Endothelial cell of umbilical vein (primary cell): ENCODE measurements around the gene POLRMT. TPM values are rescaled to one million over a fixed set of nuclear protein-coding genes. Genes with fewer than 3 reads are reported as not detected.

Experiments used
- BruUV-seq: library from RNA; stranded (reverse); fragments of 400-500 nt; replicated peaks from 2 replicates; lab custom pipeline; 2021; lab: Mats Ljungman, UMichigan
- CTCF ChIA-PET: fragments of 300-600, 350-600 bp; sonication (Branson Sonifier 250); formaldehyde crosslinking; loops from one replicate; lab custom pipeline; 2021; ENCODE audit warnings: antibody characterized with exemption, inconsistent platforms; lab: Charles Lee
- POLR2A ChIA-PET: fragments of 300-600, 350-600 bp; sonication (Branson Sonifier 250); formaldehyde crosslinking; loops from one replicate; lab custom pipeline; 2021; ENCODE audit warnings: antibody characterized with exemption, inconsistent platforms; lab: Charles Lee
- DNase-seq: peaks from one replicate; pipeline ENCODE4 v3.0.0-alpha.2; 2011; ENCODE audit warnings: low read depth, low spot score
- FAIRE-seq: peaks from 2 replicates; lab custom pipeline; 2011; peaks lifted over from hg19 to GRCh38; lab: Jason Lieb, UNC
- H2AFZ ChIP-seq: 2 replicates; pipeline ENCODE4 v1.6.0; 2012; ENCODE audit warnings: low read depth, low read length, control low read depth, inconsistent platforms
- H3K27ac ChIP-seq: 2 replicates; pipeline ENCODE4 v1.5.1; 2011; ENCODE audit warnings: low read depth, mild to moderate bottlenecking, control low read depth, low read length, moderate library complexity; ENCODE audit not compliant: insufficient read depth
- H3K27me3 ChIP-seq, 2 experiments: 2 replicates each; pipeline versions ENCODE4 v1.6.0 to v1.6.1; 2011; ENCODE audit warnings: low read length in 2 of 2, mixed read lengths in 1 of 2; ENCODE audit not compliant: control insufficient read depth in 2 of 2, insufficient read depth in 2 of 2
- H3K36me3 ChIP-seq, 2 experiments: 2 replicates in 1 of 2; 3 replicates in 1 of 2; pipeline ENCODE4 v1.5.1; 2011; ENCODE audit warnings: low read length in 2 of 2, mild to moderate bottlenecking in 1 of 2, moderate library complexity in 1 of 2; ENCODE audit not compliant: control insufficient read depth in 2 of 2, insufficient read depth in 2 of 2; ENCODE audit errors: extremely low read depth in 1 of 2
- H3K4me1 ChIP-seq: 3 replicates; pipeline ENCODE4 v1.5.1; 2011; ENCODE audit warnings: mild to moderate bottlenecking, low read length; ENCODE audit not compliant: control insufficient read depth, insufficient read depth; ENCODE audit errors: extremely low read depth
- H3K4me2 ChIP-seq: 2 replicates; pipeline ENCODE4 v1.6.1; 2011; ENCODE audit warnings: low read length, control low read depth, mixed read lengths; ENCODE audit not compliant: insufficient read depth
- H3K4me3 ChIP-seq, 3 experiments: fragments of 200-600 bp in 1 of 3; sonication (generic), shearing (Covaris generic) in 1 of 3; replicated peaks in 1 of 3; 2 replicates each; pipeline ENCODE4 v1.5.1; 2011 to 2016; ENCODE audit warnings: control low read depth in 3 of 3, low read length in 3 of 3, mild to moderate bottlenecking in 2 of 3, inconsistent platforms in 1 of 3, low read depth in 1 of 3, moderate library complexity in 1 of 3; ENCODE audit not compliant: insufficient read depth in 1 of 3
- H3K79me2 ChIP-seq: 2 replicates; pipeline ENCODE4 v1.6.0; 2012; ENCODE audit warnings: low read length, inconsistent platforms; ENCODE audit not compliant: control insufficient read depth, insufficient read depth
- H3K9ac ChIP-seq: replicated peaks from 2 replicates; pipeline ENCODE3; 2011; ENCODE audit warnings: low read length, control low read depth; ENCODE audit not compliant: insufficient read depth; ENCODE audit errors: extremely low read depth
- H3K9me1 ChIP-seq: replicated peaks from 3 replicates; pipeline ENCODE4 v1.6.0; 2011; ENCODE audit warnings: mild to moderate bottlenecking, low read length; ENCODE audit not compliant: control insufficient read depth, insufficient read depth; ENCODE audit errors: extremely low read depth
- H3K9me3 ChIP-seq: replicated peaks from 2 replicates; pipeline ENCODE4 v1.5.1; 2012; ENCODE audit warnings: low read length, inconsistent platforms; ENCODE audit not compliant: control insufficient read depth, insufficient read depth
- H4K20me1 ChIP-seq: replicated peaks from 2 replicates; pipeline ENCODE3; 2011; ENCODE audit warnings: mild to moderate bottlenecking, low read length; ENCODE audit not compliant: control insufficient read depth, insufficient read depth; ENCODE audit errors: extremely low read depth
- CTCF ChIP-seq, 2 donors: IDR thresholded peaks; 1 replicate in 1 of 2; 2 replicates in 1 of 2; pipeline ENCODE4 v1.5.1; 2011; ENCODE audit warnings: low read length in 2 of 2, mild to moderate bottlenecking in 2 of 2, moderate library complexity in 2 of 2, control low read depth in 1 of 2, inconsistent platforms in 1 of 2, low read depth in 1 of 2; ENCODE audit not compliant: insufficient read depth in 1 of 2; ENCODE audit errors: extremely low read depth in 1 of 2
- FOS ChIP-seq: IDR thresholded peaks from 2 replicates; pipeline ENCODE4 v1.6.1; 2011; ENCODE audit warnings: mild to moderate bottlenecking, low read length, moderate library complexity, borderline replicate concordance; ENCODE audit not compliant: insufficient read depth
- JUN ChIP-seq: IDR thresholded peaks from 2 replicates; pipeline ENCODE4 v1.6.1; 2011; ENCODE audit warnings: borderline replicate concordance, low read depth; ENCODE audit not compliant: insufficient read length, insufficient read depth
- POLR2A ChIP-seq: IDR thresholded peaks from 2 replicates; pipeline ENCODE4 v1.6.1; 2012; ENCODE audit warnings: low read depth, mild to moderate bottlenecking, control low read depth, low read length
- POLR2AphosphoS5 ChIP-seq: IDR thresholded peaks from 2 replicates; pipeline ENCODE4 v1.6.1; 2012; ENCODE audit warnings: low read depth, mild to moderate bottlenecking, control low read depth, low read length, moderate library complexity; ENCODE audit not compliant: insufficient read depth
- dilution Hi-C: fragments of 300-500 bp; cut with MboI; formaldehyde crosslinking; loops from one replicate; pipeline ENCODE4 v1.15.0; 2019; ENCODE audit warnings: low sequenced_read_pairs; ENCODE audit not compliant: extremely low pct_ligation_motif_present
- intact Hi-C: fragments of 100-400 bp; cut with micrococcal nuclease; formaldehyde crosslinking; loops from one replicate; pipeline ENCODE4 v1.10.0; 2022
- polyA plus RNA-seq, 4 experiments: library from polyadenylated mRNA; depleted of rRNA in 3 of 4; stranded (reverse) in 3 of 4; unstranded in 1 of 4; fragments of >200 nt; gene quantifications; 2 replicates each; pipeline versions ENCODE4 v1.2.1 to v1.2.3, GENCODE V29; 2011 to 2012; ENCODE audit warnings: missing spikeins in 1 of 4
- total RNA-seq: library from RNA; stranded (reverse); gene quantifications from 2 replicates; pipeline ENCODE4 v1.2.3, GENCODE V29; 2021

The POLRMT gene
- total and polyA plus RNA-seq, 2 donors (not counting 3 experiments of a cell fraction or from before 2014, with no cell fraction given) = 38.9 to 50.6 TPM

GRCh38 chr19:575527-576506 is 57.5 kb downstream of the POLRMT start:
- Histone ChIP-seq H3K27me3 (no peaks in the 10 kb centered on the region), H3K27ac (no peak overlapping the region), H3K9me3 (no peaks in the 10 kb centered on the region), H4K20me1 (peaks cover 2% of the 10 kb centered on the region), H3K9ac (no peak overlapping the region), H2AFZ (no peak overlapping the region), H3K9me1 (no peaks in the 10 kb centered on the region), H3K4me2 (peak overlapping the region; percentile 2), H3K4me1 (peaks cover 28% of the 10 kb centered on the region), H3K79me2 (peaks cover 75% of the 10 kb centered on the region), H3K4me3 (no peak overlapping the region), H3K36me3 (peaks cover 5 to 17% of the 10 kb centered on the region in 2 experiments)
- no TSS peak for BruUV-seq
- dilution Hi-C loops (no loop called here), intact Hi-C loops (no loop called here)
- peak; percentile 50 for DNase-seq
- ChIA-PET CTCF (interaction anchor here (0.5 to 2.6 kb wide), 9 partner anchors 8 to 158 kb away, joined by 3 to 21 read pairs (median 4); partner anchors contain the start of gene RNF126), POLR2A (interaction anchor here (1.0 kb wide), 1 partner anchor 9 kb away, joined by 4 read pairs; no protein-coding TSS in a partner anchor)
- no peak for TF ChIP-seq POLR2A
- TF ChIP-seq POLR2AphosphoS5 = peak; percentile 42
- peak; percentile 26 for TF ChIP-seq JUN
- TF ChIP-seq FOS = peak; percentile 56
- no peak for TF ChIP-seq CTCF (IDR thresholded peaks at IDR 0.05; ENCODE audit: extremely low read depth in 1 of 2, insufficient read depth in 1 of 2, low read depth in 1 of 2, low read length in 2 of 2)
- FAIRE-seq = peak; percentile 93
